ENCODE measurements around the gene UGCG.

The UGCG gene

GRCh38 chr9:111966861-111967291 is 70.3 kb downstream of the UGCG start:
- H3K9me3 Mint-ChIP-seq: peaks cover 3% of the 10 kb centered on the region
- H3K36me3 Mint-ChIP-seq (ENCODE audit: low read depth): no peaks in the 10 kb centered on the region
- H3K4me3 Mint-ChIP-seq: no peak overlapping the region
- TF ChIP-seq, protein P1, sequence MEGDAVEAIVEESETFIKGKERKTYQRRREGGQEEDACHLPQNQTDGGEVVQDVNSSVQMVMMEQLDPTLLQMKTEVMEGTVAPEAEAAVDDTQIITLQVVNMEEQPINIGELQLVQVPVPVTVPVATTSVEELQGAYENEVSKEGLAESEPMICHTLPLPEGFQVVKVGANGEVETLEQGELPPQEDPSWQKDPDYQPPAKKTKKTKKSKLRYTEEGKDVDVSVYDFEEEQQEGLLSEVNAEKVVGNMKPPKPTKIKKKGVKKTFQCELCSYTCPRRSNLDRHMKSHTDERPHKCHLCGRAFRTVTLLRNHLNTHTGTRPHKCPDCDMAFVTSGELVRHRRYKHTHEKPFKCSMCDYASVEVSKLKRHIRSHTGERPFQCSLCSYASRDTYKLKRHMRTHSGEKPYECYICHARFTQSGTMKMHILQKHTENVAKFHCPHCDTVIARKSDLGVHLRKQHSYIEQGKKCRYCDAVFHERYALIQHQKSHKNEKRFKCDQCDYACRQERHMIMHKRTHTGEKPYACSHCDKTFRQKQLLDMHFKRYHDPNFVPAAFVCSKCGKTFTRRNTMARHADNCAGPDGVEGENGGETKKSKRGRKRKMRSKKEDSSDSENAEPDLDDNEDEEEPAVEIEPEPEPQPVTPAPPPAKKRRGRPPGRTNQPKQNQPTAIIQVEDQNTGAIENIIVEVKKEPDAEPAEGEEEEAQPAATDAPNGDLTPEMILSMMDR (IDR thresholded peaks at IDR 0.05; ENCODE audit: unreplicated experiment in 3 of 3): no peak
- H3K27me3 Mint-ChIP-seq (ENCODE audit: low read depth): peaks cover 4% of the 10 kb centered on the region
- H3K4me1 Mint-ChIP-seq: peaks cover 9% of the 10 kb centered on the region
- H3K27ac Mint-ChIP-seq: no peak overlapping the region

- TF ChIP-seq, protein P1 (IDR thresholded peaks at IDR 0.05; ENCODE audit: unreplicated experiment in 3 of 3): no peak
These were observed 71.0 kb downstream of the UGCG start for GRCh38 chr9:111967621-111968020.

DNA sequence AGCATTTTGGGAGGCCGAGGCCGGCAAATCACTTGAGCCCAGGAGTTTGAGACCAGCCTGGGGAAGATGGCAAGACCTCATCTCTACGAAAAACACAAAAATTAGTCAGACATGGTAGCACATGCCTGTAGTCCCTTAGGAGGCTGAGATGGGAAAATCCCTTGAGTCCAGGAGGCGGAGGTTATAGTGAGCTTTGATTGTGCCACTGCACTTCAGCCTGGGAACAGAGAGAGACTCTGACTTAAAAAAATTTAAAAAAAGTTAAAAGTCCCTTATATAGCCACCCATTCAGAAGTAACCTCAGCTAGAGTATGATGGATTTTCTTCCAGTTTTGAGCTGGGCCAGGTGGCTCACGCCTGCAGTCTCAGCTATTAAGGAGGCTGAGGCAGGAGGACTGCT is 72.4 kb downstream of the UGCG start:
- peaks cover 7% of the 10 kb centered on the region for H3K27me3 Mint-ChIP-seq (ENCODE audit: low read depth)
- H3K9me3 Mint-ChIP-seq: no peaks in the 10 kb centered on the region
- no peak overlapping the region for H3K4me3 Mint-ChIP-seq
- no peak overlapping the region for H3K27ac Mint-ChIP-seq
- TF ChIP-seq, protein P1 (IDR thresholded peaks at IDR 0.05; ENCODE audit: unreplicated experiment in 3 of 3): no peak
- peaks cover 8% of the 10 kb centered on the region for H3K4me1 Mint-ChIP-seq
- no peaks in the 10 kb centered on the region for H3K36me3 Mint-ChIP-seq (ENCODE audit: low read depth)

More at GRCh38 chr9:111967621-111968020, 71.0 kb downstream of the UGCG start:
- no peaks in the 10 kb centered on the region for H3K36me3 Mint-ChIP-seq (ENCODE audit: low read depth)
- H3K27ac Mint-ChIP-seq: no peak overlapping the region
- H3K4me1 Mint-ChIP-seq: peaks cover 6% of the 10 kb centered on the region
- no peak overlapping the region for H3K4me3 Mint-ChIP-seq
- peaks cover 3% of the 10 kb centered on the region for H3K9me3 Mint-ChIP-seq
- H3K27me3 Mint-ChIP-seq (ENCODE audit: low read depth): peaks cover 4% of the 10 kb centered on the region

- TF ChIP-seq, protein P1 (IDR thresholded peaks at IDR 0.05; ENCODE audit: unreplicated experiment in 3 of 3): no peak
- H3K36me3 Mint-ChIP-seq (ENCODE audit: low read depth): no peaks in the 10 kb centered on the region
- H3K27ac Mint-ChIP-seq: no peak overlapping the region
- H3K4me1 Mint-ChIP-seq: peaks cover 14% of the 10 kb centered on the region
- H3K4me3 Mint-ChIP-seq: no peak overlapping the region
- H3K27me3 Mint-ChIP-seq (ENCODE audit: low read depth): peaks cover 8% of the 10 kb centered on the region
- no peaks in the 10 kb centered on the region for H3K9me3 Mint-ChIP-seq
These were observed 73.0 kb downstream of the UGCG start for GRCh38 chr9:111969622-111970021.

- peaks cover 10% of the 10 kb centered on the region for H3K27me3 Mint-ChIP-seq (ENCODE audit: low read depth)
- no peak overlapping the region for H3K27ac Mint-ChIP-seq
- H3K4me3 Mint-ChIP-seq: no peak overlapping the region
- no peaks in the 10 kb centered on the region for H3K36me3 Mint-ChIP-seq (ENCODE audit: low read depth)
- peaks cover 18% of the 10 kb centered on the region for H3K4me1 Mint-ChIP-seq
- TF ChIP-seq, protein P1 (IDR thresholded peaks at IDR 0.05; ENCODE audit: unreplicated experiment in 3 of 3): no peak
- H3K9me3 Mint-ChIP-seq: no peaks in the 10 kb centered on the region
These were observed 74.2 kb downstream of the UGCG start for GRCh38 chr9:111970827-111971226.

DNA sequence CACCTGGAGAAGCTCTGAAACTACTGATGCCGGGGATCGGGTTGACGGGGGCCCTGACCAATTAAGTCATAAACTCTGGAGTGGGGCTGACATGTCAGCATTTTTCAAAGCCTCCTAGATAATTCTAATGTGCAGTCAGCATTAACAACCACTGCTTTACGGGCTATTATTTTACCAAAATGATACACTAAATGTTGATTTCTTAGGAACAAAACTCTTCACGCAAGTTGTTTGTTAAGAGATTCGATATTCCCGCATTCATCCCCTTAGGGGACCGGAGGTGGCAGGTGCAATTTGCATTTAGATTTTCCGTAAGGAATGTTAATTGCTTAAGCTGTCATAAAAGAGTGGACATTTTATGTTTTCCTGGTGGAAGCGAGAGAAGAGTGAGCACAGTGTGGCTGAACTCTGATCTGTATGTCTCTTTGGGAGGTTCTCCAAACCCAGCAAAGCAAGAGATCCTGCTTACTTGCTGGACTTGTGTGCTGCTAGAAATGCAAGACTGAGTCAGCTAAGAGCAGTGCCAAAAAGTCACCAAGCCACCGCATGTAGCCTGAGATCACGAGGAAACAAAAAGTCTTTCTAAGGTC is 77.6 kb downstream of the UGCG start:
- TF ChIP-seq, protein P1 (IDR thresholded peaks at IDR 0.05; ENCODE audit: unreplicated experiment in 3 of 3): no peak
- Mint-ChIP-seq H3K36me3 (ENCODE audit: low read depth) (no peaks in the 10 kb centered on the region), H3K27ac (peak overlapping the region; percentile 42 to 87 (median 84)), H3K4me3 (no peak overlapping the region), H3K27me3 (ENCODE audit: low read depth) (peaks cover 7% of the 10 kb centered on the region), H3K9me3 (no peaks in the 10 kb centered on the region), H3K4me1 (peaks cover 18% of the 10 kb centered on the region)
